ENCODE results near the gene DMAC2.

Gene DMAC2

DNA sequence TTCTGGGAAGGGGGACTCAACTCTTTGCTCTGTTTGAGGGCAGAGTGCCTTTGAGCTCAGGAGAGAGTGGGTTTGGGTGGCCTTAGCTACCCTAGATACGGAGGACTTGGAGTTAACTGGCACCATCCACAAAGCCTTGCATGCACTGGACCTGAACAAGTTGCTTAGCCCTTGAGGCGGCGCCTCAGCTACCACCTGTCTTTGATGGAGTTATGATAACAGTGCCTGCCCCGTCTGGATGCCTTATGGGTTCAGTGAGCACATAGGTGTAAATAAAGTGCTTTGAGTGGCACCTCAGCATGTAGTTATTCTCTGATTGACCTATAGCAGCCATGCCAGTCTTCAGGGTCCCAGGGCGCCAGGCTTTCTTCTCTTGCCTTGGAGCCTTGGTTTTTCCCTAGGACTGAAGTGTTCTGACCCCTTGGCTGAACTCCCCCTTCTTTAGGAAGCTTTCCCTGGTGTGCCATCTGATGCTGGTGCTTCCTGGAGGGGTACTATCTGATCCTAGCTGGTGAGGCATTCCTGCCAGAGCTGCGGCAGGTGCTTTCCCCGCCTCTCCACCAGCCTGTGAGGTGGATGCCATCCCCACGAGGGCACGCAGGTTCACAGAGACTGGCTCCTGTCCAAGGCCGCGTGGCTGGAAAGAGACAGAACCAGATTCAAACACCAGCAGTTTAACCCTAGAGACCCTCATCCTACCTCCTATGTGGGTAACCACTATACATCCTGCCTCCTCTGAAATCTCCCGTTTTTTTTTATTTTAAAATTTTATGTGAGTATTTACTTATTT lies 36.3 kb downstream of the DMAC2 start:
- Histone ChIP-seq H3K4me1 (ENCODE audit: insufficient read depth, low read length, poor library complexity, severe bottlenecking) (peaks cover 9% of the 10 kb centered on the region), H4K20me1 (ENCODE audit: insufficient read depth, low read length, poor library complexity, severe bottlenecking) (peaks cover 3% of the 10 kb centered on the region), H3K9me2 (replicated peaks; ENCODE audit: low read depth, low read length) (no peaks in the 10 kb centered on the region), H3K79me2 (ENCODE audit: insufficient read depth, low read length) (peaks cover 29% of the 10 kb centered on the region), H3K9ac (ENCODE audit: low read depth, low read length, poor library complexity, severe bottlenecking) (peak overlapping the region; percentile 32), H3F3A (ENCODE audit: low read depth) (no peaks in the 10 kb centered on the region), H3K9me3 (ENCODE audit: insufficient read depth, low read depth, low read length) (no peaks in the 10 kb centered on the region), H2AFZ (ENCODE audit: low read length) (no peak overlapping the region), H3K36me3 (ENCODE audit: insufficient read depth, low read length) (no peaks in the 10 kb centered on the region), H3K4me3 (ENCODE audit: low read length, poor library complexity, severe bottlenecking) (no peak overlapping the region), H3K4me2 (ENCODE audit: low read depth, low read length, poor library complexity, severe bottlenecking) (no peak overlapping the region), H3K27me3 (ENCODE audit: insufficient read depth, low read length, poor library complexity, severe bottlenecking) (no peaks in the 10 kb centered on the region)
- TF ChIP-seq, protein P1, sequence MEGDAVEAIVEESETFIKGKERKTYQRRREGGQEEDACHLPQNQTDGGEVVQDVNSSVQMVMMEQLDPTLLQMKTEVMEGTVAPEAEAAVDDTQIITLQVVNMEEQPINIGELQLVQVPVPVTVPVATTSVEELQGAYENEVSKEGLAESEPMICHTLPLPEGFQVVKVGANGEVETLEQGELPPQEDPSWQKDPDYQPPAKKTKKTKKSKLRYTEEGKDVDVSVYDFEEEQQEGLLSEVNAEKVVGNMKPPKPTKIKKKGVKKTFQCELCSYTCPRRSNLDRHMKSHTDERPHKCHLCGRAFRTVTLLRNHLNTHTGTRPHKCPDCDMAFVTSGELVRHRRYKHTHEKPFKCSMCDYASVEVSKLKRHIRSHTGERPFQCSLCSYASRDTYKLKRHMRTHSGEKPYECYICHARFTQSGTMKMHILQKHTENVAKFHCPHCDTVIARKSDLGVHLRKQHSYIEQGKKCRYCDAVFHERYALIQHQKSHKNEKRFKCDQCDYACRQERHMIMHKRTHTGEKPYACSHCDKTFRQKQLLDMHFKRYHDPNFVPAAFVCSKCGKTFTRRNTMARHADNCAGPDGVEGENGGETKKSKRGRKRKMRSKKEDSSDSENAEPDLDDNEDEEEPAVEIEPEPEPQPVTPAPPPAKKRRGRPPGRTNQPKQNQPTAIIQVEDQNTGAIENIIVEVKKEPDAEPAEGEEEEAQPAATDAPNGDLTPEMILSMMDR (conservative IDR thresholded peaks at IDR 0.05; ENCODE audit: low read length), result no peak
- no peak for TF ChIP-seq EZH2phosphoT487 (IDR thresholded peaks at IDR 0.05; ENCODE audit: borderline replicate concordance)

DNA sequence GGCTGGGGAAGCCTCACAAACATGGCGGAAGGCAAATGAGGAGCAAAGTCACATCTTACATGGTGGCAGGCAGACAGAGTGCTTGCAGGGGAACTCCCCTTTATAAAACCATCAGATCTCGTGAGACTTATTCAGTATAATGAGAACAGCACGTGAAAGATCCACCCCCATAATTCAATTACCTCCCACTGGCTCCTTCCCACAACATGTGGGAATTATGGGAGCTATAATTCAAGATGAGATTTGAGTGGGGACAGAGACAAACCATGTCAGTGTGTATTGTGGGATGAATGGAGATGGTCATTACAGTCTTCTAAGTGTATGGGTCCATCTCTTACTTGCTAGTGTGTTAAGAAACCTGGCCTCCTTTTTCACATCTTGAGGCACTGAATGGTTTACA lies 37.7 kb downstream of the DMAC2 start:
- no peak for TF ChIP-seq EZH2phosphoT487 (IDR thresholded peaks at IDR 0.05; ENCODE audit: borderline replicate concordance)
- TF ChIP-seq, protein P1 (conservative IDR thresholded peaks at IDR 0.05; ENCODE audit: low read length), result no peak
- H3K79me2 ChIP-seq (ENCODE audit: insufficient read depth, low read length), result peaks cover 38% of the 10 kb centered on the region
- H2AFZ ChIP-seq (ENCODE audit: low read length), result no peak overlapping the region

DNA sequence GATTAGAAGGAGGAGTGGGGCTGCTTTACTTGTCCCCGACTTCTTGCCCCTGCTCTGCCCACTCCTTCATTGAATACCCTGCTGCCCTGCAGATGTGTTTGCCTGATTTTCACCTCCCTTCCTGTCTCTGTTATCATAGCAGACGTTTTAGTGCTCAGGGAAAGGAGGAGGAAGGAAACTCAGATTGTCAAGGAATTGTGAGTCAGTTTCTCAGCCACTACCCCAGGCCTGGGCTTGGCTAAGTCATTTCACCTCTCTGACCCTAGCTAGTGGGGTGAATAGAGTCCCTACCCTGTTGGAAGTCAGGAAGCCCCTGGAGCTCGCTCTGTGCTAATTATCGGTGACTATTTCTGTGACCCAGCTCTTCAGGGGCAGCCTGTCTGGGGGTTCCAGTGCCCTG lies 38.2 kb downstream of the DMAC2 start:
- no peak overlapping the region for H3K9ac ChIP-seq (ENCODE audit: low read depth, low read length, poor library complexity, severe bottlenecking)
- H3K36me3 ChIP-seq (ENCODE audit: insufficient read depth, low read length), result no peaks in the 10 kb centered on the region
- H3K9me3 ChIP-seq (ENCODE audit: insufficient read depth, low read depth, low read length), result no peaks in the 10 kb centered on the region
- H3F3A ChIP-seq (ENCODE audit: low read depth), result no peaks in the 10 kb centered on the region
- TF ChIP-seq EZH2phosphoT487 (IDR thresholded peaks at IDR 0.05; ENCODE audit: borderline replicate concordance), result no peak
- TF ChIP-seq, protein P1 (conservative IDR thresholded peaks at IDR 0.05; ENCODE audit: low read length), result no peak
- peak overlapping the region; percentile 24 for H3K4me2 ChIP-seq (ENCODE audit: low read depth, low read length, poor library complexity, severe bottlenecking)
- H3K4me3 ChIP-seq (ENCODE audit: low read length, poor library complexity, severe bottlenecking), result no peak overlapping the region
- no peak overlapping the region for H2AFZ ChIP-seq (ENCODE audit: low read length)
- peaks cover 3% of the 10 kb centered on the region for H4K20me1 ChIP-seq (ENCODE audit: insufficient read depth, low read length, poor library complexity, severe bottlenecking)
- no peaks in the 10 kb centered on the region for H3K9me2 ChIP-seq (replicated peaks; ENCODE audit: low read depth, low read length)
- H3K27me3 ChIP-seq (ENCODE audit: insufficient read depth, low read length, poor library complexity, severe bottlenecking), result no peaks in the 10 kb centered on the region
- peaks cover 11% of the 10 kb centered on the region for H3K4me1 ChIP-seq (ENCODE audit: insufficient read depth, low read length, poor library complexity, severe bottlenecking)
- peaks cover 43% of the 10 kb centered on the region for H3K79me2 ChIP-seq (ENCODE audit: insufficient read depth, low read length)

More for the DNA sequence above, 37.7 kb downstream of the DMAC2 start:
- Histone ChIP-seq H3K27me3 (ENCODE audit: insufficient read depth, low read length, poor library complexity, severe bottlenecking) (no peaks in the 10 kb centered on the region), H3F3A (ENCODE audit: low read depth) (no peaks in the 10 kb centered on the region), H3K9me3 (ENCODE audit: insufficient read depth, low read depth, low read length) (no peaks in the 10 kb centered on the region), H3K9me2 (replicated peaks; ENCODE audit: low read depth, low read length) (no peaks in the 10 kb centered on the region), H3K36me3 (ENCODE audit: insufficient read depth, low read length) (no peaks in the 10 kb centered on the region), H4K20me1 (ENCODE audit: insufficient read depth, low read length, poor library complexity, severe bottlenecking) (peaks cover 3% of the 10 kb centered on the region), H3K4me1 (ENCODE audit: insufficient read depth, low read length, poor library complexity, severe bottlenecking) (peaks cover 11% of the 10 kb centered on the region), H3K4me3 (ENCODE audit: low read length, poor library complexity, severe bottlenecking) (no peak overlapping the region), H3K4me2 (ENCODE audit: low read depth, low read length, poor library complexity, severe bottlenecking) (no peak overlapping the region), H3K9ac (ENCODE audit: low read depth, low read length, poor library complexity, severe bottlenecking) (no peak overlapping the region)

Measured in Loucy (cell line).